GM23338 (cell line): ENCODE results near the gene WRAP53. TPM values are rescaled to one million over a fixed set of nuclear protein-coding genes. Genes with fewer than 3 reads are reported as not detected.
A peak's percentile ranks its signal among the peaks of the same experiment; 100 is the strongest.

Experiments
- ATAC-seq: fragments of 200-7000 bp; cut with Tn5 transposase; 3 replicates; pipeline ENCODE4 v1.9.1; 2020
- DNase-seq: peaks from one replicate; pipeline ENCODE4 v3.0.0-alpha.2; 2015; ENCODE audit warnings: low spot score
- H2AFZ ChIP-seq: fragments of 200-600 bp; sonication (generic); 2 replicates; pipeline ENCODE4 v1.8.0; 2016; ENCODE audit warnings: antibody characterized with exemption, mild to moderate bottlenecking, moderate library complexity
- H3F3A ChIP-seq: fragments of 200-600 bp; sonication (generic); replicated peaks from 2 replicates; pipeline ENCODE4 v1.8.0; 2017; ENCODE audit warnings: antibody characterized with exemption, mixed run types, low read depth
- H3K27ac ChIP-seq: fragments of 200-600 bp; sonication (generic); 2 replicates; pipeline ENCODE4 v1.6.1; 2016; ENCODE audit warnings: low read depth
- H3K27me3 ChIP-seq: fragments of 200-600 bp; sonication (generic); 2 replicates; pipeline ENCODE4 v1.8.0; 2016; ENCODE audit warnings: mild to moderate bottlenecking, mixed run types, moderate library complexity; ENCODE audit not compliant: insufficient read depth
- H3K36me3 ChIP-seq: fragments of 200-600 bp; sonication (generic); 2 replicates; pipeline ENCODE4 v1.8.0; 2016; ENCODE audit warnings: mild to moderate bottlenecking; ENCODE audit not compliant: insufficient read depth
- H3K4me1 ChIP-seq: fragments of 200-600 bp; sonication (generic); 2 replicates; pipeline ENCODE4 v1.8.0; 2016; ENCODE audit warnings: mild to moderate bottlenecking, moderate library complexity; ENCODE audit not compliant: insufficient read depth
- H3K4me2 ChIP-seq: fragments of 200-600 bp; sonication (generic); 2 replicates; pipeline ENCODE4 v1.7.1; 2017; ENCODE audit warnings: mixed run types
- H3K4me3 ChIP-seq: fragments of 200-600 bp; sonication (generic); 2 replicates; pipeline ENCODE4 v1.6.1; 2016; ENCODE audit warnings: mixed run types
- H3K79me2 ChIP-seq: fragments of 200-600 bp; sonication (generic); replicated peaks from 2 replicates; pipeline ENCODE4 v1.8.0; 2017; ENCODE audit warnings: mild to moderate bottlenecking; ENCODE audit not compliant: insufficient read depth
- H3K9me2 ChIP-seq: fragments of 200-600 bp; sonication (generic); 2 replicates; pipeline ENCODE4 v1.8.0; 2017; ENCODE audit not compliant: insufficient read depth
- H4K20me1 ChIP-seq: fragments of 200-600 bp; sonication (generic); replicated peaks from 2 replicates; pipeline ENCODE4 v1.8.0; 2017; ENCODE audit warnings: mild to moderate bottlenecking; ENCODE audit not compliant: insufficient read depth
- H3K27ac Mint-ChIP-seq: 2 replicates; pipeline ENCODE4 v1.8.0; 2020; ENCODE audit warnings: inconsistent platforms, mild to moderate bottlenecking, moderate library complexity, mixed read lengths
- H3K27me3 Mint-ChIP-seq: 3 replicates; pipeline ENCODE4 v1.8.0; 2022; ENCODE audit warnings: low read depth, mild to moderate bottlenecking, moderate library complexity, mixed read lengths, inconsistent platforms; ENCODE audit not compliant: insufficient read depth, poor library complexity
- H3K36me3 Mint-ChIP-seq: 3 replicates; pipeline ENCODE4 v1.8.0; 2021; ENCODE audit warnings: low read depth, mild to moderate bottlenecking, inconsistent platforms, moderate library complexity, mixed read lengths
- H3K4me1 Mint-ChIP-seq: 3 replicates; pipeline ENCODE4 v1.8.0; 2020; ENCODE audit warnings: mild to moderate bottlenecking, inconsistent platforms, mixed read lengths
- H3K4me3 Mint-ChIP-seq: 3 replicates; pipeline ENCODE4 v1.8.0; 2021; ENCODE audit warnings: moderate library complexity, mild to moderate bottlenecking, inconsistent platforms, mixed read lengths
- H3K9me3 Mint-ChIP-seq: 3 replicates; pipeline ENCODE4 v1.8.0; 2020; ENCODE audit warnings: moderate library complexity, mild to moderate bottlenecking, inconsistent platforms, mixed read lengths
- CREB1 ChIP-seq: fragments of 250-450 bp; sonication (Bioruptor Pico); IDR thresholded peaks from 2 replicates; pipeline ENCODE4 v1.5.0; 2020; ENCODE audit warnings: low read depth, mild to moderate bottlenecking, moderate library complexity
- EZH2 ChIP-seq: fragments of 200-600 bp; sonication (generic); IDR thresholded peaks from one replicate; pipeline ENCODE4 v1.8.0; 2017; ENCODE audit warnings: antibody characterized with exemption, mild to moderate bottlenecking, low read depth; ENCODE audit not compliant: unreplicated experiment
- EZH2phosphoT487 ChIP-seq: fragments of 200-600 bp; sonication (generic); IDR thresholded peaks from one replicate; pipeline ENCODE4 v1.8.1; 2018; ENCODE audit warnings: antibody characterized with exemption; ENCODE audit not compliant: unreplicated experiment
- JUNB ChIP-seq: IDR thresholded peaks from one replicate; pipeline ENCODE4 v1.6.1; 2016; ENCODE audit warnings: antibody characterized with exemption; ENCODE audit not compliant: unreplicated experiment
- NANOG ChIP-seq: IDR thresholded peaks from 2 replicates; pipeline ENCODE4 v1.6.1; 2016; ENCODE audit warnings: antibody characterized with exemption, borderline replicate concordance
- STAT1 ChIP-seq: IDR thresholded peaks from one replicate; pipeline ENCODE4 v1.6.1; 2016; ENCODE audit warnings: antibody characterized with exemption; ENCODE audit not compliant: unreplicated experiment
- ZNF114 ChIP-seq: fragments of 250-450 bp; sonication (Bioruptor Pico); IDR thresholded peaks from 2 replicates; pipeline ENCODE4 v1.5.0; 2020; ENCODE audit warnings: mild to moderate bottlenecking, moderate library complexity
- polyA plus RNA-seq: library from polyadenylated mRNA; unstranded; fragments of >200 nt; fragmentation: Nextera tagmentation; extraction: Ambion mirVana; gene quantifications from 2 replicates; pipeline ENCODE4 v1.2.1, GENCODE V29; 2016
- total RNA-seq: library from RNA; depleted of rRNA; stranded (reverse); fragments of >200 nt; shearing (Covaris generic); gene quantifications from 2 replicates; pipeline ENCODE4 v1.2.3, GENCODE V29; 2014
- TF ChIP-seq, protein P1 (sequence below), 2 experiments: fragments of 200-600 bp in 1 of 2; sonication (generic) in 1 of 2; conservative IDR thresholded peaks; 2 replicates each; pipeline versions ENCODE4 v1.5.1 to v1.6.1; 2016 to 2017; ENCODE audit warnings: antibody characterized with exemption in 2 of 2, low read depth in 2 of 2, mild to moderate bottlenecking in 2 of 2, moderate library complexity in 1 of 2
- TF ChIP-seq, protein P2 (sequence below): IDR thresholded peaks from 2 replicates; pipeline ENCODE4 v1.6.1; 2016; ENCODE audit warnings: antibody characterized with exemption
- TF ChIP-seq, protein P3 (sequence below): fragments of 250-450 bp; sonication (Bioruptor Pico); IDR thresholded peaks from 2 replicates; pipeline ENCODE4 v1.5.0; 2020; ENCODE audit warnings: mild to moderate bottlenecking, moderate library complexity

Gene WRAP53
- total and polyA plus RNA-seq, 2 experiments from 2014 or later: 28.1 to 33.3 TPM

DNA sequence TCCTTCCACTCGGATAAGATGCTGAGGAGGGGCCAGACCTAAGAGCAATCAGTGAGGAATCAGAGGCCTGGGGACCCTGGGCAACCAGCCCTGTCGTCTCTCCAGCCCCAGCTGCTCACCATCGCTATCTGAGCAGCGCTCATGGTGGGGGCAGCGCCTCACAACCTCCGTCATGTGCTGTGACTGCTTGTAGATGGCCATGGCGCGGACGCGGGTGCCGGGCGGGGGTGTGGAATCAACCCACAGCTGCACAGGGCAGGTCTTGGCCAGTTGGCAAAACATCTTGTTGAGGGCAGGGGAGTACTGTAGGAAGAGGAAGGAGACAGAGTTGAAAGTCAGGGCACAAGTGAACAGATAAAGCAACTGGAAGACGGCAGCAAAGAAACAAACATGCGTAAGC is 13.3 kb upstream of the WRAP53 start (continued):
- TF ChIP-seq CREB1 (CRISPR knock-in tag) (no peak), NANOG (no peak), JUNB (no peak), ZNF114 (no peak)
- TF ChIP-seq, protein P1, sequence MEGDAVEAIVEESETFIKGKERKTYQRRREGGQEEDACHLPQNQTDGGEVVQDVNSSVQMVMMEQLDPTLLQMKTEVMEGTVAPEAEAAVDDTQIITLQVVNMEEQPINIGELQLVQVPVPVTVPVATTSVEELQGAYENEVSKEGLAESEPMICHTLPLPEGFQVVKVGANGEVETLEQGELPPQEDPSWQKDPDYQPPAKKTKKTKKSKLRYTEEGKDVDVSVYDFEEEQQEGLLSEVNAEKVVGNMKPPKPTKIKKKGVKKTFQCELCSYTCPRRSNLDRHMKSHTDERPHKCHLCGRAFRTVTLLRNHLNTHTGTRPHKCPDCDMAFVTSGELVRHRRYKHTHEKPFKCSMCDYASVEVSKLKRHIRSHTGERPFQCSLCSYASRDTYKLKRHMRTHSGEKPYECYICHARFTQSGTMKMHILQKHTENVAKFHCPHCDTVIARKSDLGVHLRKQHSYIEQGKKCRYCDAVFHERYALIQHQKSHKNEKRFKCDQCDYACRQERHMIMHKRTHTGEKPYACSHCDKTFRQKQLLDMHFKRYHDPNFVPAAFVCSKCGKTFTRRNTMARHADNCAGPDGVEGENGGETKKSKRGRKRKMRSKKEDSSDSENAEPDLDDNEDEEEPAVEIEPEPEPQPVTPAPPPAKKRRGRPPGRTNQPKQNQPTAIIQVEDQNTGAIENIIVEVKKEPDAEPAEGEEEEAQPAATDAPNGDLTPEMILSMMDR (conservative IDR thresholded peaks at IDR 0.05; ENCODE audit: low read depth in 2 of 2): no peak

DNA sequence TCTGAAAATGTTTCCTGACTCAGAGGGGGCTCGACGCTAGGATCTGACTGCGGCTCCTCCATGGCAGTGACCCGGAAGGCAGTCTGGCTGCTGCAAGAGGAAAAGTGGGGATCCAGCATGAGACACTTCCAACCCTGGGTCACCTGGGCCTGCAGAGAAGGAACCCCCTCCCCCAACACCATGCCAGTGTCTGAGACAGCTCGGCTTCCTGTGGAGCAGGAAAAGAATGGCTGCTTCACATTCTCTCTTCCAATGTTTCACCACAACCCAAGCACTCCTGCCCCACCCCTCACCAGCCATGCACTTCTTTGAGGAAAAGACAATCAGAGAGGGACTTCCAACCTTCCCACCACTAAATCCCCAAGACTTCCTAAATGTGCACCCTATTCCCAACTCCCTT is 11.7 kb upstream of the WRAP53 start:
- Histone ChIP-seq H3K27me3 (no peaks in the 10 kb centered on the region), H3K27ac (peak overlapping the region; percentile 60), H3K79me2 (peaks cover 43% of the 10 kb centered on the region), H3F3A (peaks cover 35% of the 10 kb centered on the region), H3K4me3 (peak overlapping the region; percentile 9), H3K4me2 (peak overlapping the region; percentile 12), H3K36me3 (peaks cover 37% of the 10 kb centered on the region), H3K9me2 (no peaks in the 10 kb centered on the region), H4K20me1 (peaks cover 6% of the 10 kb centered on the region), H3K4me1 (peaks cover 37% of the 10 kb centered on the region), H2AFZ (no peak overlapping the region)
- DNase-seq: peak; percentile 76
- peak overlapping the region; percentile 55 for H3K4me3 Mint-ChIP-seq
- H3K36me3 Mint-ChIP-seq: peaks cover 49% of the 10 kb centered on the region
- H3K9me3 Mint-ChIP-seq: peaks cover 9% of the 10 kb centered on the region
- H3K4me1 Mint-ChIP-seq: peaks cover 46% of the 10 kb centered on the region
- H3K27ac Mint-ChIP-seq: peak overlapping the region; percentile 95
- peaks cover 19% of the 10 kb centered on the region for H3K27me3 Mint-ChIP-seq
- ATAC-seq: peak; percentile 70
- TF ChIP-seq, protein P2, sequence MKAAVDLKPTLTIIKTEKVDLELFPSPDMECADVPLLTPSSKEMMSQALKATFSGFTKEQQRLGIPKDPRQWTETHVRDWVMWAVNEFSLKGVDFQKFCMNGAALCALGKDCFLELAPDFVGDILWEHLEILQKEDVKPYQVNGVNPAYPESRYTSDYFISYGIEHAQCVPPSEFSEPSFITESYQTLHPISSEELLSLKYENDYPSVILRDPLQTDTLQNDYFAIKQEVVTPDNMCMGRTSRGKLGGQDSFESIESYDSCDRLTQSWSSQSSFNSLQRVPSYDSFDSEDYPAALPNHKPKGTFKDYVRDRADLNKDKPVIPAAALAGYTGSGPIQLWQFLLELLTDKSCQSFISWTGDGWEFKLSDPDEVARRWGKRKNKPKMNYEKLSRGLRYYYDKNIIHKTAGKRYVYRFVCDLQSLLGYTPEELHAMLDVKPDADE: no peak
- TF ChIP-seq EZH2: no peak
- TF ChIP-seq EZH2phosphoT487: no peak
- TF ChIP-seq NANOG: no peak
- no peak for TF ChIP-seq ZNF114
- no peak for TF ChIP-seq JUNB
- no peak for TF ChIP-seq CREB1 (CRISPR knock-in tag)
- TF ChIP-seq, protein P3, sequence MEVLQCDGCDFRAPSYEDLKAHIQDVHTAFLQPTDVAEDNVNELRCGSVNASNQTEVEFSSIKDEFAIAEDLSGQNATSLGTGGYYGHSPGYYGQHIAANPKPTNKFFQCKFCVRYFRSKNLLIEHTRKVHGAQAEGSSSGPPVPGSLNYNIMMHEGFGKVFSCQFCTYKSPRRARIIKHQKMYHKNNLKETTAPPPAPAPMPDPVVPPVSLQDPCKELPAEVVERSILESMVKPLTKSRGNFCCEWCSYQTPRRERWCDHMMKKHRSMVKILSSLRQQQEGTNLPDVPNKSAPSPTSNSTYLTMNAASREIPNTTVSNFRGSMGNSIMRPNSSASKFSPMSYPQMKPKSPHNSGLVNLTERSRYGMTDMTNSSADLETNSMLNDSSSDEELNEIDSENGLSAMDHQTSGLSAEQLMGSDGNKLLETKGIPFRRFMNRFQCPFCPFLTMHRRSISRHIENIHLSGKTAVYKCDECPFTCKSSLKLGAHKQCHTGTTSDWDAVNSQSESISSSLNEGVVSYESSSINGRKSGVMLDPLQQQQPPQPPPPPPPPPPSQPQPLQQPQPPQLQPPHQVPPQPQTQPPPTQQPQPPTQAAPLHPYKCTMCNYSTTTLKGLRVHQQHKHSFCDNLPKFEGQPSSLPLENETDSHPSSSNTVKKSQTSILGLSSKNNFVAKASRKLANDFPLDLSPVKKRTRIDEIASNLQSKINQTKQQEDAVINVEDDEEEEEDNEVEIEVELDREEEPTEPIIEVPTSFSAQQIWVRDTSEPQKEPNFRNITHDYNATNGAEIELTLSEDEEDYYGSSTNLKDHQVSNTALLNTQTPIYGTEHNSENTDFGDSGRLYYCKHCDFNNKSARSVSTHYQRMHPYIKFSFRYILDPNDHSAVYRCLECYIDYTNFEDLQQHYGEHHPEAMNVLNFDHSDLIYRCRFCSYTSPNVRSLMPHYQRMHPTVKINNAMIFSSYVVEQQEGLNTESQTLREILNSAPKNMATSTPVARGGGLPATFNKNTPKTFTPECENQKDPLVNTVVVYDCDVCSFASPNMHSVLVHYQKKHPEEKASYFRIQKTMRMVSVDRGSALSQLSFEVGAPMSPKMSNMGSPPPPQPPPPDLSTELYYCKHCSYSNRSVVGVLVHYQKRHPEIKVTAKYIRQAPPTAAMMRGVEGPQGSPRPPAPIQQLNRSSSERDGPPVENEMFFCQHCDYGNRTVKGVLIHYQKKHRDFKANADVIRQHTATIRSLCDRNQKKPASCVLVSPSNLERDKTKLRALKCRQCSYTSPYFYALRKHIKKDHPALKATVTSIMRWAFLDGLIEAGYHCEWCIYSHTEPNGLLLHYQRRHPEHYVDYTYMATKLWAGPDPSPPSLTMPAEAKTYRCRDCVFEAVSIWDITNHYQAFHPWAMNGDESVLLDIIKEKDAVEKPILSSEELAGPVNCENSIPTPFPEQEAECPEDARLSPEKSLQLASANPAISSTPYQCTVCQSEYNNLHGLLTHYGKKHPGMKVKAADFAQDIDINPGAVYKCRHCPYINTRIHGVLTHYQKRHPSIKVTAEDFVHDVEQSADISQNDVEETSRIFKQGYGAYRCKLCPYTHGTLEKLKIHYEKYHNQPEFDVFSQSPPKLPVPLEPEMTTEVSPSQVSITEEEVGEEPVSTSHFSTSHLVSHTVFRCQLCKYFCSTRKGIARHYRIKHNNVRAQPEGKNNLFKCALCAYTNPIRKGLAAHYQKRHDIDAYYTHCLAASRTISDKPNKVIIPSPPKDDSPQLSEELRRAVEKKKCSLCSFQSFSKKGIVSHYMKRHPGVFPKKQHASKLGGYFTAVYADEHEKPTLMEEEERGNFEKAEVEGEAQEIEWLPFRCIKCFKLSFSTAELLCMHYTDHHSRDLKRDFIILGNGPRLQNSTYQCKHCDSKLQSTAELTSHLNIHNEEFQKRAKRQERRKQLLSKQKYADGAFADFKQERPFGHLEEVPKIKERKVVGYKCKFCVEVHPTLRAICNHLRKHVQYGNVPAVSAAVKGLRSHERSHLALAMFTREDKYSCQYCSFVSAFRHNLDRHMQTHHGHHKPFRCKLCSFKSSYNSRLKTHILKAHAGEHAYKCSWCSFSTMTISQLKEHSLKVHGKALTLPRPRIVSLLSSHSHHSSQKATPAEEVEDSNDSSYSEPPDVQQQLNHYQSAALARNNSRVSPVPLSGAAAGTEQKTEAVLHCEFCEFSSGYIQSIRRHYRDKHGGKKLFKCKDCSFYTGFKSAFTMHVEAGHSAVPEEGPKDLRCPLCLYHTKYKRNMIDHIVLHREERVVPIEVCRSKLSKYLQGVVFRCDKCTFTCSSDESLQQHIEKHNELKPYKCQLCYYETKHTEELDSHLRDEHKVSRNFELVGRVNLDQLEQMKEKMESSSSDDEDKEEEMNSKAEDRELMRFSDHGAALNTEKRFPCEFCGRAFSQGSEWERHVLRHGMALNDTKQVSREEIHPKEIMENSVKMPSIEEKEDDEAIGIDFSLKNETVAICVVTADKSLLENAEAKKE (CRISPR knock-in tag): no peak
- no peak for TF ChIP-seq STAT1
- TF ChIP-seq, protein P1 (conservative IDR thresholded peaks at IDR 0.05; ENCODE audit: low read depth in 2 of 2): no peak
